Nephron (organoid): ENCODE results near the gene KCNMA1.
A peak's percentile ranks its signal among the peaks of the same experiment; 100 is the strongest.

Source experiments
- H3K27ac Mint-ChIP-seq, 3 experiments: 2 replicates each; pipeline ENCODE4 v1.8.0; 2020; ENCODE audit warnings: mixed read lengths in 3 of 3, mild to moderate bottlenecking in 2 of 3, moderate library complexity in 1 of 3
- H3K27me3 Mint-ChIP-seq: 2 replicates; pipeline ENCODE4 v1.8.0; 2021; ENCODE audit warnings: low read depth, mild to moderate bottlenecking, moderate library complexity, mixed read lengths
- H3K36me3 Mint-ChIP-seq: 2 replicates; pipeline ENCODE4 v1.8.0; 2020; ENCODE audit warnings: low read depth, mixed read lengths
- H3K4me1 Mint-ChIP-seq: 2 replicates; pipeline ENCODE4 v1.8.0; 2020; ENCODE audit warnings: mixed read lengths
- H3K4me3 Mint-ChIP-seq, 3 experiments: 2 replicates each; pipeline ENCODE4 v1.8.0; 2020; ENCODE audit warnings: mild to moderate bottlenecking in 3 of 3, mixed read lengths in 3 of 3, moderate library complexity in 2 of 3
- H3K9me3 Mint-ChIP-seq: 2 replicates; pipeline ENCODE4 v1.8.0; 2020; ENCODE audit warnings: mixed read lengths
- TF ChIP-seq, protein P1 (sequence below), 3 experiments: fragments of 200-600 bp; sonication (generic); IDR thresholded peaks; one replicate each; pipeline ENCODE4 v1.5.0; 2021; ENCODE audit warnings: antibody characterized with exemption in 3 of 3; ENCODE audit not compliant: unreplicated experiment in 3 of 3

Gene KCNMA1

DNA sequence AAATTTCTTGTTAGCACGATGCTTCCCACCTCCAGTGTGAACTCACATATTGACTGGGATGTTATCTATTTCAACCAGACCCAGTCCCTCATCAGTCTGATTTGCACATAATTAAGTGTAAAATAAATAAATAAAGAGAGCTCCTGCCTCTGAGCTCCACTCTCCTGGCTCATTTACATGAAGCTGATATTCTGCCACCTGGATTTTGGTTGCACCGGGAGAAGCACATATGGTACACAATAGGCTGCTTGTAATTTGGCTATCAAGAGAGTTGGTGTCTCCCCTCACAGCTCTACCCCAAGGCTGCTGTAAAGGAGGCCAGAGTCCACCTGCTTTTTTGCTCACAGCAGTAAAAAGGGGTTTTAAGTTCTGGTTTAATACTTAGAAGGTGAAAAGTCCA lies 610.5 kb downstream of the KCNMA1 start:
- Mint-ChIP-seq H3K27ac (no peak overlapping the region), H3K27me3 (no peaks in the 10 kb centered on the region), H3K36me3 (no peaks in the 10 kb centered on the region), H3K4me1 (peaks cover 49% of the 10 kb centered on the region), H3K4me3 (no peak overlapping the region), H3K9me3 (no peaks in the 10 kb centered on the region)
- TF ChIP-seq, protein P1, sequence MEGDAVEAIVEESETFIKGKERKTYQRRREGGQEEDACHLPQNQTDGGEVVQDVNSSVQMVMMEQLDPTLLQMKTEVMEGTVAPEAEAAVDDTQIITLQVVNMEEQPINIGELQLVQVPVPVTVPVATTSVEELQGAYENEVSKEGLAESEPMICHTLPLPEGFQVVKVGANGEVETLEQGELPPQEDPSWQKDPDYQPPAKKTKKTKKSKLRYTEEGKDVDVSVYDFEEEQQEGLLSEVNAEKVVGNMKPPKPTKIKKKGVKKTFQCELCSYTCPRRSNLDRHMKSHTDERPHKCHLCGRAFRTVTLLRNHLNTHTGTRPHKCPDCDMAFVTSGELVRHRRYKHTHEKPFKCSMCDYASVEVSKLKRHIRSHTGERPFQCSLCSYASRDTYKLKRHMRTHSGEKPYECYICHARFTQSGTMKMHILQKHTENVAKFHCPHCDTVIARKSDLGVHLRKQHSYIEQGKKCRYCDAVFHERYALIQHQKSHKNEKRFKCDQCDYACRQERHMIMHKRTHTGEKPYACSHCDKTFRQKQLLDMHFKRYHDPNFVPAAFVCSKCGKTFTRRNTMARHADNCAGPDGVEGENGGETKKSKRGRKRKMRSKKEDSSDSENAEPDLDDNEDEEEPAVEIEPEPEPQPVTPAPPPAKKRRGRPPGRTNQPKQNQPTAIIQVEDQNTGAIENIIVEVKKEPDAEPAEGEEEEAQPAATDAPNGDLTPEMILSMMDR (IDR thresholded peaks at IDR 0.05; ENCODE audit: unreplicated experiment in 3 of 3), result no peak

DNA sequence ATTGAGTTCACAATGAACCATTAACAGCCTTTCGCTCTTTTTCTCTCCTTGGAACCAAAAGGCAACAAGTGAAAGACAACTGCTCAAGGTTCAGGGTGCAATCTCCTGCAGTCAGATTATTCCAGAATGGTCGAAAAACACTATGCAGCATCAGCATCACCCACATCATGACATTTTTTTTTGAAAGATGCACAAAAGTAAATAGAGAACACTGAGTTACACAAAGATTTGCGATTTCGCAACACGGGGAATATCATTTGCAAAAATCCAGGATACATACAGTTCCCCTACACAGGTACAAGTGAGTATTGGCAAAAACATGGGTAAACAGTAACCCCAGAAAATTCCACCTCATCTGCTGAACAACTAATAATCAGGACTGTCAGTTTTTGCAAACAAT lies 611.5 kb downstream of the KCNMA1 start:
- TF ChIP-seq, protein P1 (IDR thresholded peaks at IDR 0.05; ENCODE audit: unreplicated experiment in 3 of 3), result no peak
- Mint-ChIP-seq H3K27ac (no peak overlapping the region), H3K9me3 (no peaks in the 10 kb centered on the region), H3K4me1 (peaks cover 49% of the 10 kb centered on the region), H3K36me3 (no peaks in the 10 kb centered on the region), H3K4me3 (no peak overlapping the region), H3K27me3 (no peaks in the 10 kb centered on the region)

DNA sequence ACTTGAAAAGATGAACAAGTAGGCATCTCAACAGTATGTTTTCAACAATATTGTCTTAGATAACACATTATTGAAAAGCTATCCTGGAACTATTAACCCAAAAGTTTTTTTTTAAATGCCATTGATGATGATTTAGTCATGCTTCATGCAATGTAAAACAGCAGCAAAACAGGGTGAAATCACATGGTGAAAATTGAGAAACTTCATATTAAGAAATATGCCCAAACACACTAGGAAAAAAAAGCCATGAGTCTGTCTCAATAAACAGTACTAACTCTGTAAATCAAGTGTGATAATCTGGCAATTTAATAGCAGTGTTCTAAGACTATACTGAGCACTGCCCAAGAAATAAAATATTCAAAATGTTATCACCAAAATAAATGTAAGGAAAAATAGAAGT lies 613.1 kb downstream of the KCNMA1 start:
- TF ChIP-seq, protein P1 (IDR thresholded peaks at IDR 0.05; ENCODE audit: unreplicated experiment in 3 of 3), result no peak
- Mint-ChIP-seq H3K9me3 (no peaks in the 10 kb centered on the region), H3K27ac (peak overlapping the region; percentile 14 to 36 (median 30)), H3K36me3 (no peaks in the 10 kb centered on the region), H3K27me3 (no peaks in the 10 kb centered on the region), H3K4me3 (no peak overlapping the region), H3K4me1 (peaks cover 41% of the 10 kb centered on the region)

DNA sequence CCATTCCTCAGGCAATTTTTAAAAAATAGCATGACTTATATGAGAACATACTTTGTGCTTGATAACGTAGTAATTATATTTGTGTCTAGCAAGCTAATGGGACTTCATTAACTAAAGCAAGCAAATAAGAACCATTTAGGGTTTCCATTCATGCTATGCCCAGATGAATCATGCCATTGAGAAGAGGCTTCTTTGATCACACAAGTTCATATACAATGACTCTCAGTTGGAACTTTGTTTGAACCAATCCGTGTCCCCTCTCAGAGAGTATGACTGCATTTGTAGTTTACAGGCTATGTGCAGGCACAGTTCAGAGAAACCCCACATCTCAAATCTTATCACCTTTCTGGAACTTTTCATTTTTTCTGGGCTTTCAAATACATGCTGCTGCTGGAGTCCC lies 614.2 kb downstream of the KCNMA1 start:
- Mint-ChIP-seq H3K36me3 (no peaks in the 10 kb centered on the region), H3K4me3 (no peak overlapping the region), H3K27ac (peak overlapping the region in 2 of 3 experiments; percentile 0 to 70), H3K9me3 (no peaks in the 10 kb centered on the region), H3K27me3 (no peaks in the 10 kb centered on the region), H3K4me1 (peaks cover 35% of the 10 kb centered on the region)
- TF ChIP-seq, protein P1 (IDR thresholded peaks at IDR 0.05; ENCODE audit: unreplicated experiment in 3 of 3), result no peak

GRCh38 chr10:77022671-77023070 lies 614.9 kb downstream of the KCNMA1 start:
- Mint-ChIP-seq H3K36me3 (no peaks in the 10 kb centered on the region), H3K4me1 (peaks cover 33% of the 10 kb centered on the region), H3K27me3 (no peaks in the 10 kb centered on the region), H3K9me3 (no peaks in the 10 kb centered on the region), H3K27ac (peak overlapping the region in 2 of 3 experiments; percentile 57 to 70), H3K4me3 (no peak overlapping the region)
- TF ChIP-seq, protein P1 (IDR thresholded peaks at IDR 0.05; ENCODE audit: unreplicated experiment in 3 of 3), result no peak

DNA sequence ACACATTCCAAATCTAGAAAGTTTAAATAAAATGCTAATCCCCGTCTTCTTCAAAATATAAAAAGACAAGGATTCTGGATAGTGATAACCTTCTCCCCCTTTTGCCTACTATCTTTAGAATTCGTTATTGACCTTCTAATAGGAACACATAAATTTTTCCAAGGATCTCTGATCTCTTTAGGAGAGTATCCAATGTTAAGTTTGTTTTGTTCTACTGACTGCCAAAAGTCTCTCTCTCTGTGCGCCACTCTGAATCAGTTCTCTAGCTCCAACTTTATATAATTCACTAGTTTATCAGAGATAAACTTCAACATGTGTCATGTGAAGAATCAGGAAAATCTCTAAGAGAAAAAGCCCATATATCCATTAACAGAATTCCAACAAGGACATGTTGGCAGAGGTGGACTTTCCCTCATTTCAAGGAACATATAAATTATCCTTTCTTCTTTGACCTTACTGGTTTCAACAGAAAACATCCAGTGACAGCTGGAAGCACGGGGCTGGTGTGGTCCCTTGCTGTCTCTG lies 615.6 kb downstream of the KCNMA1 start:
- H3K4me3 Mint-ChIP-seq, result no peak overlapping the region
- H3K27ac Mint-ChIP-seq, result peak overlapping the region; percentile 31 to 70 (median 57)
- no peaks in the 10 kb centered on the region for H3K9me3 Mint-ChIP-seq
- TF ChIP-seq, protein P1 (IDR thresholded peaks at IDR 0.05; ENCODE audit: unreplicated experiment in 3 of 3), result no peak
- peaks cover 33% of the 10 kb centered on the region for H3K4me1 Mint-ChIP-seq
- no peaks in the 10 kb centered on the region for H3K27me3 Mint-ChIP-seq
- no peaks in the 10 kb centered on the region for H3K36me3 Mint-ChIP-seq
